ENCODE data around the gene BANP.
"Not testable (repeated sequence)": the region's sequence is repeated elsewhere in the genome, so short reads cannot be mapped to it uniquely, and the experiment has no call there.

BANP gene

GRCh38 chr16:88098731-88099562 lies 147.7 kb downstream of the BANP start:
- H3K4me3 ChIP-seq (ENCODE audit: low read depth, low read length): not testable (repeated sequence)

DNA sequence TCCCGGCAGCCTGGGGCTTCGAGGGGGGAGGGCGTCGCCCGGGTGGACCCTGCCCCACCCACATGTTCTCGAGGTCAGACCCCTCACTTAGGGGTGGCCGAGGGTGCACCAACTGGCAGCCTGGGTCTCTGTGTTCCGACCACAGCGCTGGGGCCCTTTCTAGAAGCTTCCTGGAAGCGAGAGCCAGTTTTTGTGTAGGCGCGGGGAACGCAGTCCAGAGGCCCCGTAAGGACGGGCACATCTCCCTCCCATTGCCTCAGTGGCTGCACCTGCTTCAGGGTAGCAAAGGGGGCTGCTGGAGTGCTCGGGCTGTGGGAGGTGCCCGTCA lies 148.3 kb downstream of the BANP start:
- H3K4me3 ChIP-seq (ENCODE audit: low read depth, low read length): no peak overlapping the region

DNA sequence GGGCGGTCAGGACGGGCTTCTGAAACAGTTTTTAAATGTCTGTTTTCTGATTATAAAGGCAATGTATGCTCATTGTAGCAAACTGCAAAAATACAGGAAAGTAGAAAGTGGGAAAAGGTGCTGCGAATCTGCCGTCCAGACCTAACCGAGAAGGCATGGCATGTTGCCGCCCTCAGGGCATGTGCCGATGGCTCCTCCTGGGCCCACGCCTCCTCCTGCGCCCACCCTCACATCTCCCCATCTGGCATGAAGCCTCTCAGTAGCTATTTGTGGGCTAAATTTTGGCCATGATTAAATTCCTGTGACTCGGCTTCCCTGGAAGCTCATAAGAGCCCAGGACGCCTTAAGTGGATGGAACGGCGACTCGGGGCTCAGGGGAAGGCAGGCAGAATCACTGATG lies 148.7 kb downstream of the BANP start:
- H3K4me3 ChIP-seq (ENCODE audit: low read depth, low read length): not testable (repeated sequence)

DNA sequence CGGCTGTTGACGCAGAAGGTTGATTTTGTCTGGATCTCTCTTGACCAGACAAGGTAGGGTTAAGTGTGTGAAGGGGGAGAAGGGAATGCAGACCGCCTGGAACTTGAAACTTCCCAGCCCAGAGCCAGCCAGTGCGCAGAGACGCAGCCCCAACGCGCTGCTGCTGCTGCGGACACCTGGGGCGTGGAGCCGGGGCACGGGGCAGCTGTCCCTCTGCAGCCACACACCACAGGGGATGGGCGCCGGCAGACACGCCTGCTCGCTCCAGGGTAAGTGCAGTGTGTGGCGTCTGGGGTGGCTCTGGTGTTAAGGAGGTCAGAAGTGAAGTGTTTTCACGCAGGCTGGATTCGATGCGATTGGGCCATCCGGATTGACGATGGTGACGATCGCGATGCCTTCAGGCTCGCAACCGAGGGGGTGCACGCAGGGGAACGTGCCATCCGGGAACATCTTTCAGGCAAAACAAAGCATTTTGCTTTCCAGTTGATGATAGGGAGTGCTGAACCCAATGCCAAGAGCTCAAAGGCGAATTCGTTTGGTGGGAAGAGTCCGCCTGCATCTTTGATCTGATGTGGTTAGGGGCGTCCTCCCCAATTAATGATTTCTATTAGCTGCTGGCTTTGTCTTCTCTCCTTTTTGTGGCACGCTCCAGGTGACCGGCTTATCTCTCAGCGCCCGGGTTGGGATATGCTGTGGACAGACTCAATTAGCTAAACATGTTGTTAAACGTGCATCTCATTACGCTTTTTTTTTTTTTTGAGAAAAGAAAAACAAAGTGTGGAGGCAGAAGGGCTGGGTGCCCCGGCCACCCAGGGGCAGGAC lies 149.8 kb downstream of the BANP start:
- not testable (repeated sequence) for H3K4me3 ChIP-seq (ENCODE audit: low read depth, low read length)

DNA sequence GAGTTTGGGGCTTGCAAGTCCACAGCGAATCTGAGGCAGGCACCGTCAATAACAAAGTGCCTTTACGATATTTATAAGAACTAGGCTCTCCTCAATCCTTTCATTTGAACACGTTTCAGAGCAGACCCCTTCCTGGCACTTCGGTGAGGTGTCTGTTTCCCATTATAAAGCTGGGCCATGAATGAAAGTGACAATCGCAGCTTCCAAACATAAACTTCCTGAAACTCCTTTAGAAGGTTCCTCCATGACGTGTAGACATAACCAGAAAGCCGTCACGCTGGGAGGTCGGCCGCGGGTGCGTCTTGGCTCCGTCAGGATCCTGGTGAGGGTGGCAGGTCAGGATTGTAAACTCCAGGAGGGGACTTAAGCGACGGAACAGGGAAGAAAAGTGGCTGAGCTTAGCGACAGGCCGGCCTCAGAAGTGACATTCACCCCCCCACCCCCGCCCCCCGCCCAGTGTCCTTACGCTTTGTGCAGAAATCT lies 150.4 kb downstream of the BANP start:
- H3K4me3 ChIP-seq (ENCODE audit: low read depth, low read length): not testable (repeated sequence)

- no peak overlapping the region for H3K4me3 ChIP-seq (ENCODE audit: low read depth, low read length)
Observed at GRCh38 chr16:88102597-88102996, 151.4 kb downstream of the BANP start.

DNA sequence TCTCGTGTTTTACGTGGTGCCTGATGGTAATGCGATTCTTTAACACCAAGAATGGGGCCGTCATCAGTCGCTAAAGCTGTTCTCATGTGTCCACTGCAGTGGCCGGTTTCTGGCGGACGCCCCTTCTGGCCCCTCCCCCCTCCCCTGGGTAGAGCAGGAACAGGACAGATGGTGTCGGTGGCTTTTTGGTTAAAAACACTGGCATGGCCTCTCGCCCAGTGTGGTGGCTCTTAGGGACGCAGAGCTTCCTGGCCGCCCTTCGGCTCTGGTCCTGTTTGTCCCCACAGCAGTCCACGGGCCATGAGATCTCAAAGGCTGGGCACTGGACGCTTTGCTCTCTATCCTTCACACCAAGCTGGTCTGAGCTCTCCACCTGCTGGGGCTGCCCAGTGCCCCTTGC lies 151.8 kb downstream of the BANP start:
- H3K4me3 ChIP-seq (ENCODE audit: low read depth, low read length): no peak overlapping the region

DNA sequence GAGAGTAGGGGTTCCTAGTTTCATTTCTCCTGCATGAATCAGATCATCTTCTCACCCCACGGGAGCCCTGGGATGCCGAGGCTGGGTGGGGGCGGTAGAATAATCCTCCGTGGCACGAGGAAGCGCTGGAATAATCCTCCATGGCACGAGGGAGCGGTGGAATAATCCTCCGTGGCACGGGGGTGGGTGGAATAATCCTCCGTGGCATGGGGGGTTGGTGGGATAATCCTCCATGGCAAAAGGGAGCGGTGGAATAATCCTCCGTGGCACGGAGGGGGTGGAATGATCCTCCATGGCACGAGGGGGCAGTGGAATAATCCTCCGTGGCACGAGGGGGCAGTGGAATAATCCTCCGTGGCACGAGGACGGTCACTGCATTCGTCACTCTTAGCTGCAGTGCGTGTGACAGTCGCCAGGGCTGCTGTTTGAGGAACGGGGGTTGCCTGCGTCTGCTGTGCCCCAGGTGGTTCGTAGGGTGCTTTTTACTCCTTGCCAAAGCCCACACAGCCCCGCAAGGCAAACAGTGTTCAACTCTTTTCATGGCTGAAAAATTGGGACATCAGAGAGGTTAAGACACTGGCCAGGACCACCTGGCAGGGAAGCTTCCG lies 152.5 kb downstream of the BANP start:
- H3K4me3 ChIP-seq (ENCODE audit: low read depth, low read length): no peak overlapping the region

DNA sequence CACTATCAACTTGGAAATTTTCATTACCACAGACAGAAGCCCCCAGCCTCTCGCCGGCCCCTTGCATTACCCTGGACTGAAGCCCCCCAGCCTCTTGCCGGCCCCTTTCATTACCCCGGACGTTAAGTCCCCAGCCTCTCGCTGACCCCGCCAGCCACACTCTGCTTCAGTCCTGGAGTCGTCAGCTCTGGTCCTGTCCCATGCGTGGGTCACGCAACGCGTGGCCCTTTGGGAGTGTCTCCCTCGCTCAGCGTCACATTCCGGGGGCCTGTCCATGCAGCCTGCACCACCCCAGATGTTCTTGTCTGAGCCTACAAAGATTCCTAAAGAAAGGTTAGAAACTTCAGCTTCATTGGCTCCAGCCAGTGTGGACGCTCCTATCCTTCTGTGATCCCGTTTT lies 153.1 kb downstream of the BANP start:
- not testable (repeated sequence) for H3K4me3 ChIP-seq (ENCODE audit: low read depth, low read length)

DNA sequence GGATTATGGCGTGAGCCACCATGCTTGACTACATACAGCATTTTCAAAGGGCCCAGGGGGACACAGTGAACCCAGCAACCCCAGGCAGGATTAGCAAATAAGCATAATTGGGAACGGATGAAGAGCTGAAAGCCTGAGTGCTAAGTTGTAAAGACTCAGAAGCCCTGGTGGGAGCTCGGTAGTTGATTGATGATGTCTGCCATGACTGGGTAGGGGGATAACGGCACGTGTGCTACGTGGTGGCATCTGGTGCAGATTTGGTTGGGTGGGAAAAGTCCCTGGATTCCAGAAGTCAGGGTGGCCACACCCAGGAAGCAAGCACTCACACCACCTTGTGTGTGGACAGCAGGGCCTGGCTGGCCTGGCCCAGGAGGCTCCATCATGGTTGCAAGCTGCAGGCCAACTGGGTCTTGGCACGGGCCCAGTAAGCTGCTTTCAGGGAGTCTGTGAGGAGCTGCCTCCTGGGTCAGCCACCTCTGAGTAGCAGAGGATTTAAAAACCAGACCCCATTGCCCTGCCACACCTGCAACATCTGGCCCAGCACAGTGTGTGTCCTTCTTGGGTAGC lies 154.4 kb downstream of the BANP start:
- not testable (repeated sequence) for H3K4me3 ChIP-seq (ENCODE audit: low read depth, low read length)

- H3K4me3 ChIP-seq (ENCODE audit: low read depth, low read length): not testable (repeated sequence)
Observed at GRCh38 chr16:88106566-88106965, 155.3 kb downstream of the BANP start.

- H3K4me3 ChIP-seq (ENCODE audit: low read depth, low read length): no peak overlapping the region
Observed at GRCh38 chr16:88108762-88109161, 157.5 kb downstream of the BANP start.

DNA sequence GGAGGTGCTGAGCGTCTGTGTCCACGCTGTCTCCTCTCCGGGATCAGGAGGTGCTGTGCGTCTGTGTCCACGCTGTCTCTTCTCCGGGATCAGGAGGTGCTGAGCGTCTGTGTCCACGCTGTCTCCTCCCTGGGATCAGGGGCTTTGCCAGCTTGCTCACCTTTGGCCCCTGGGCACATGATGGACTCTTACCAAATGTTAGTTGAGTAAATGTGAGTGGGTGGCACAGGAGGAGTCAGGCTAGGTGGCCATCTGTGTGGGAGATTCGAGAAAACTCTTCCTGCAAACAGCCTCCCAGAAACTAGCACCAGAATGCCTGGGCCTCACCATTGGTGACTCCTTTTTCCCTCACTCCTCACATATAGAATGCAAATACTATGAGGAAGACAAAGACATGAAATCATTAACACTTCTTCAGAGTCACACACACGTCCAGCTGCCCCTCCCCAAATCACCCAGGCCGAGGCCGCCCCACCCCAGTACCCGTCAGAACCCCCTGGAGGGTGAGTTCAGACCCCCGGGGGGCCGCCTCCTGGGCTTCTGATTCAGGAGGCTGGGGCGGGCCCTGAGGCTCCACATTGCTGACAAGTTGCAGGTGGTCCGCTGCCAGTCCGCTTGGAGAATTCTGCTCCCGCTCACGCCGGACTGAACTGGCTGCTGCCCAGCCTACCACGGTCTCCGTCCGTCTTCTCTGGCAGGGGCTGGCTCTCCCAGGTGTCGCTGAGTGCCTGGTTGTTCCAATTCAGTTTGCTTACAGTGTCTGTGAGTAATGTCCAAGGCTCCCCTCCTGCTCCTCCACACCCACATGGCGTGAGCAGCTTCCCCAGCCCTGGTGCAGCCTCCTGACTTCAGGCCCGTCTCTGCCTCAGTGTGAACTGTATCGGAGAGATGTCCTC lies 158.7 kb downstream of the BANP start:
- H3K4me3 ChIP-seq (ENCODE audit: low read depth, low read length): not testable (repeated sequence)

DNA sequence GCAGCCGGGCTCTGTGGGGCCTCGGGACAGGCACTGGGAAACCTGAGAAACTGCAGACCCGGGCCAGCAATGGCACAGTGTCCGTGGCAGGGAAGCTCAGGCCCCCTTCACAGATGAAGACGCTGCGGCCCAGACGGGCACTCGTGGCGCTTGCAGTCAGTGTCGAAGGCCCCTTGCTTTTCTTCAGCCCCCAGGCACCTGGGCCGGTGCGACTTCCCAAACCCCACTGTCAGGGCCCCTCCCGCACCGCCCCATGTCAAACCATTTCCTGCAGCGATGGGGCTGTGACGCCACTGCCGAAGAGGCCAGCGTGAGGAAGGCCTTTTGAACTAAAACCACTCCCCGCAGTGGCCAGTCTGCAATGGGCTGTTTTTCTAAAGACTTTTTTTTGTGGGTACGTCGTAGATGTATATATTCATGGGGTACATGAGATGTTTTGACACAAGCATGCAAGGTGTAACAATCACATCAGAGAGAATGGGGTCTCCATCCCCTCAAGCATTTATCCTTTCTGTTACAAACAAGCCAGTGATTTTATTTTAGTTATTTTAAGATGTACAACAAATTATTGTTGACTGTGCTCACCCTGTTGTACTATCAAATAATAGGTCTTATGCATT lies 159.8 kb downstream of the BANP start:
- H3K4me3 ChIP-seq (ENCODE audit: low read depth, low read length): not testable (repeated sequence)

DNA sequence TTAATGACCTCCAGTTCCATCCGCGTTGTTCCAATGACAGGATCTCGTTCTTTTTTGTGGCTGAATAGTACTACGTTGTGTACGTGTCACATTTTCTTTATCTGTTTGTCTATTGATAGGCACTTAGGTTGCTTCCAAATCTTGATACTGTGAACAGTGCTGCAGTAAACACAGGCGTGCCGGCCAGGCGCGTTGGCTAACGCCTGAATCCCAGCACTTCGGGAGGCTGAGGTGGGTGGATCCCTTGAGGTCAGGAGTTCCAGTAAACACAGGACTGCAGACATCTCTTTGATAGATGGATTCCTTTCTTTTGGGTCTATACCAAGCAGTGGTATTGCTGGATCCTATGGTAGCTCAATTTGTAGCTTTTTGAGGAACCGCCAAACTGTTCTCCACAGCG lies 160.7 kb downstream of the BANP start:
- not testable (repeated sequence) for H3K4me3 ChIP-seq (ENCODE audit: low read depth, low read length)

DNA sequence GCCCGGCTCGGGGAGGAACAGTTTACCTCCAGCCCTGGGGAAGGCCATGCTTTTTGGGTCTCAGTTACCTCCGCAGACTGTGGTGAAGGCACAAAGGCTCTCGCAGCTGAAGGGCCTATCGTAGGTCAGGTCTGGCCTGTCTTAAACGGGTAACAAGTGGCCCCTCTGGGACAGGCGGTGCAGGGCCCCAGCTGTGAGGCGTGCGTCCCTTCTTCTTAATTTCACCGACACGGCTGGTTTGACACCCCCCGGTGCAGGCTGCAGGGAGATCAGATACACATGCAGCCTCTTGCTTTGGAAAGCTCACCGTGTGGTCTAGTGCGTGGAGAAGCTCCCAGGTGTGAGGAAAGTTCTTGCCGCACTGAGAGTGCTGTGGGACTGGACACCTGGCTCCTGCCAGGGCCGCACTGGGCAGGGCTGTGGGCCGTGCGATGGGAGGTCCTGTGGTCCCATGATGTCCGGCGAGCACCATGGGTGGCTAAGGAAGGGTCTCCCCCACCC lies 162.4 kb downstream of the BANP start:
- no peak overlapping the region for H3K4me3 ChIP-seq (ENCODE audit: low read depth, low read length)

- H3K4me3 ChIP-seq (ENCODE audit: low read depth, low read length): not testable (repeated sequence)
Observed at GRCh38 chr16:88114541-88115228, 163.5 kb downstream of the BANP start.

GRCh38 chr16:88116121-88116520 lies 164.9 kb downstream of the BANP start:
- H3K4me3 ChIP-seq (ENCODE audit: low read depth, low read length): no peak overlapping the region

GRCh38 chr16:88117476-88117868 lies 166.2 kb downstream of the BANP start:
- no peak overlapping the region for H3K4me3 ChIP-seq (ENCODE audit: low read depth, low read length)
